Natural killer cell (primary cell): ENCODE results near the gene TMPRSS7. TPM values are rescaled to one million over a fixed set of nuclear protein-coding genes. Genes with fewer than 3 reads are reported as not detected.

Source experiments
- ATAC-seq, 3 donors: fragments of 150-1000 bp in 2 of 3; fragments of 200-7000 bp in 1 of 3; cut with Tn5 transposase; 1 replicate in 1 of 3; 2 replicates in 2 of 3; pipeline ENCODE4 v1.10.0; 2021; ENCODE audit warnings: mild to moderate bottlenecking in 2 of 3, moderate library complexity in 2 of 3
- DNase-seq, 2 donors: peaks; one replicate each; pipeline versions ENCODE4 v3.0.0 to v3.0.0-alpha.2; 2013 to 2021; ENCODE audit warnings: mixed read lengths in 1 of 2
- H3K27ac ChIP-seq: one replicate; pipeline ENCODE4 v1.5.1; 2013; ENCODE audit warnings: mild to moderate bottlenecking, low read length
- H3K27me3 ChIP-seq: one replicate; pipeline ENCODE4 v1.6.1; 2013; ENCODE audit warnings: low read length; ENCODE audit not compliant: control insufficient read depth, insufficient read depth
- H3K36me3 ChIP-seq: one replicate; pipeline ENCODE4 v1.6.1; 2013; ENCODE audit warnings: low read length; ENCODE audit not compliant: control insufficient read depth, insufficient read depth
- H3K4me1 ChIP-seq: one replicate; pipeline ENCODE4 v1.6.1; 2013; ENCODE audit warnings: low read length; ENCODE audit not compliant: control insufficient read depth, insufficient read depth
- H3K4me3 ChIP-seq: one replicate; pipeline ENCODE4 v1.5.1; 2013; ENCODE audit warnings: low read length
- H3K9me3 ChIP-seq: one replicate; pipeline ENCODE4 v1.6.1; 2013; ENCODE audit warnings: low read length; ENCODE audit not compliant: control insufficient read depth, insufficient read depth
- H3K27ac Mint-ChIP-seq, 2 donors: one replicate each; pipeline ENCODE4 v1.8.0; 2022; ENCODE audit warnings: mild to moderate bottlenecking in 2 of 2, mixed read lengths in 2 of 2, moderate library complexity in 1 of 2
- H3K27me3 Mint-ChIP-seq, 2 donors: one replicate each; pipeline ENCODE4 v1.8.0; 2022; ENCODE audit warnings: low read depth in 2 of 2, mixed read lengths in 2 of 2
- H3K36me3 Mint-ChIP-seq: one replicate; pipeline ENCODE4 v1.8.0; 2022; ENCODE audit warnings: mixed read lengths
- H3K4me1 Mint-ChIP-seq, 2 donors: one replicate each; pipeline ENCODE4 v1.8.0; 2022; ENCODE audit warnings: mixed read lengths in 2 of 2
- H3K4me3 Mint-ChIP-seq: one replicate; pipeline ENCODE4 v1.8.0; 2022; ENCODE audit warnings: mild to moderate bottlenecking, moderate library complexity, mixed read lengths
- H3K9me3 Mint-ChIP-seq, 2 donors: one replicate each; pipeline ENCODE4 v1.8.0; 2022; ENCODE audit warnings: mixed read lengths in 2 of 2
- WGBS: methylation state at CpG from one replicate; pipeline ENCODE4 v1.1.7; 2013; ENCODE audit warnings: missing lambda C conversion rate; ENCODE audit not compliant: insufficient coverage; 5-methylcytosine and 5-hydroxymethylcytosine counted together
- intact Hi-C: fragments of 100-400 bp; cut with micrococcal nuclease; formaldehyde crosslinking; loops from one replicate; pipeline ENCODE4 v1.14.2; 2022
- total RNA-seq, 4 donors: library from RNA; stranded (reverse); fragments of 120-200 nt in 1 of 4; gene quantifications; one replicate each; pipeline versions ENCODE4 v1.2.3 to v1.2.4, GENCODE V29; 2013 to 2022
- TF ChIP-seq, protein P1 (sequence below): fragments of 200-600 bp; IDR thresholded peaks from one replicate; pipeline ENCODE4 v1.8.0; 2022; ENCODE audit warnings: antibody characterized with exemption

Gene TMPRSS7
- total RNA-seq, 3 donors from 2014 or later (not counting 1 experiment from before 2014, with no cell fraction given) = not detected

DNA sequence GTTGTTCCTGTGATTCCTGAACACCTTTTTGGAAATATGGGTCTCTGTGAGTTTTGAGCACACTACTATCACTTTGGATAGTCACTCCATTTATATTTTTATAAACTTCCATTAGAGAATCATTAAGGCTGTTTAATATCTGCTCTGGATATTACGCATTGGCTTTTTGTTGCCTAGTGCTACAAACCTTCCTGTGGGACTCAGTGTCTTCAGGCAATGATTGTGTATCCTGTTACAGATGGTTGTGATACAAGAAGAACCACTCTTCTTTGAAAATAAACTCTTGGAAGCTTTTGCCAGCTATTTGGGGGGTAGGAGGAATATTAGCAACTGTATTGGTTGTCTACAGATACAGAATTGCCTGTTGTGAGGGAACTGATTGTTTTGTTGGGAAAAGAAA, 82.9 kb downstream of the TMPRSS7 start:
- H3K27me3 ChIP-seq = no peaks in the 10 kb centered on the region
- Mint-ChIP-seq H3K36me3 (no peaks in the 10 kb centered on the region), H3K4me3 (no peak overlapping the region), H3K9me3 (no peaks in the 10 kb centered on the region), H3K27me3 (peaks cover 0 to 2% of the 10 kb centered on the region in 2 donors), H3K27ac (no peak overlapping the region), H3K4me1 (peaks cover 26 to 30% of the 10 kb centered on the region in 2 donors)
- ATAC-seq = no peak
- DNase-seq = no peak
- H3K27ac ChIP-seq = no peak overlapping the region
- no peaks in the 10 kb centered on the region for H3K36me3 ChIP-seq
- peaks cover 17% of the 10 kb centered on the region for H3K4me1 ChIP-seq
- H3K9me3 ChIP-seq = no peaks in the 10 kb centered on the region
- TF ChIP-seq, protein P1, sequence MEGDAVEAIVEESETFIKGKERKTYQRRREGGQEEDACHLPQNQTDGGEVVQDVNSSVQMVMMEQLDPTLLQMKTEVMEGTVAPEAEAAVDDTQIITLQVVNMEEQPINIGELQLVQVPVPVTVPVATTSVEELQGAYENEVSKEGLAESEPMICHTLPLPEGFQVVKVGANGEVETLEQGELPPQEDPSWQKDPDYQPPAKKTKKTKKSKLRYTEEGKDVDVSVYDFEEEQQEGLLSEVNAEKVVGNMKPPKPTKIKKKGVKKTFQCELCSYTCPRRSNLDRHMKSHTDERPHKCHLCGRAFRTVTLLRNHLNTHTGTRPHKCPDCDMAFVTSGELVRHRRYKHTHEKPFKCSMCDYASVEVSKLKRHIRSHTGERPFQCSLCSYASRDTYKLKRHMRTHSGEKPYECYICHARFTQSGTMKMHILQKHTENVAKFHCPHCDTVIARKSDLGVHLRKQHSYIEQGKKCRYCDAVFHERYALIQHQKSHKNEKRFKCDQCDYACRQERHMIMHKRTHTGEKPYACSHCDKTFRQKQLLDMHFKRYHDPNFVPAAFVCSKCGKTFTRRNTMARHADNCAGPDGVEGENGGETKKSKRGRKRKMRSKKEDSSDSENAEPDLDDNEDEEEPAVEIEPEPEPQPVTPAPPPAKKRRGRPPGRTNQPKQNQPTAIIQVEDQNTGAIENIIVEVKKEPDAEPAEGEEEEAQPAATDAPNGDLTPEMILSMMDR = no peak
- no peak overlapping the region for H3K4me3 ChIP-seq
- intact Hi-C loops = no loop called here
- 100% methylated on average over 1 of the region's 1 CpG for WGBS

DNA sequence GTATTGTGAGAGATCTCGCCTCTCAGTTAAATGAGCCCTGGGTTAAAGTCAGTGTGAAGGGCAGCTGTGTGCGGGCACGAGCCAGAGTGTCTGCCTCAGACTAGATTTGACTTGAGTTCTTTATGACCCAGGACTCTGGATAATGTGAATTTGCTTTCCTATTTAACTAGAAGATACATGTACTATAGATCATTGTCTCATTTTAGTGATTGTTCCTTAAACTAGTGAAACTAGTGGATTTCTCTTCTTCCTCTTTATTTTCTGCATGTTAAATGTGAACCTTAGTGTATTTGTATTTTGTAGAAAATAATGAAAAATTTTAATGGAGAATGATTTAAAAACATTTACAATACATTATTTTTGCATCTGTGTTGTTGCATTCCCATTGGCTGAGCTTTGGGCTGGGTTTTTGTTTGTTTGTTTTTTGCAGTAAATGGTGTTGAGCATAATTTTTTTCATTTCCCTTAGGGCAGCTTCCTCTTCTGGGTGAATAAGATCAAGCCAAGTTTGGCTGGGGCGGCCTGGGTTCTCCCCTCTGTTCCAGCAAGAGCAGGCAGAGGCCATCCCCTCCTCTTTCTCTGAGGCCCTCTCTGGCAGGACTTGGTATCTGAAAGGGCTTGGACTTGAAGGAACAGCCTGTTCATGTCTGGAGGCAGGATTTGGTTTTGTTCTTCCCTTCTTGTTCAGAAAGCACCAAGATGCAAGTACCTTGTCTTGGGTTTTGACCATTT, 83.5 kb downstream of the TMPRSS7 start:
- ATAC-seq (peak in 1 of 3 donors; percentile 36), DNase-seq (no peak)
- WGBS = 89% methylated on average over 4 of the region's 4 CpGs
- Mint-ChIP-seq H3K4me3 (peak overlapping the region; percentile 4), H3K9me3 (no peaks in the 10 kb centered on the region), H3K27me3 (peaks cover 0 to 2% of the 10 kb centered on the region in 2 donors), H3K27ac (no peak overlapping the region), H3K36me3 (no peaks in the 10 kb centered on the region), H3K4me1 (peaks cover 26 to 30% of the 10 kb centered on the region in 2 donors)
- Histone ChIP-seq H3K36me3 (no peaks in the 10 kb centered on the region), H3K4me1 (peaks cover 17% of the 10 kb centered on the region), H3K4me3 (no peak overlapping the region), H3K27ac (peak overlapping the region; percentile 18), H3K9me3 (no peaks in the 10 kb centered on the region), H3K27me3 (no peaks in the 10 kb centered on the region)
- TF ChIP-seq, protein P1 = no peak
- intact Hi-C loops = no loop called here

DNA sequence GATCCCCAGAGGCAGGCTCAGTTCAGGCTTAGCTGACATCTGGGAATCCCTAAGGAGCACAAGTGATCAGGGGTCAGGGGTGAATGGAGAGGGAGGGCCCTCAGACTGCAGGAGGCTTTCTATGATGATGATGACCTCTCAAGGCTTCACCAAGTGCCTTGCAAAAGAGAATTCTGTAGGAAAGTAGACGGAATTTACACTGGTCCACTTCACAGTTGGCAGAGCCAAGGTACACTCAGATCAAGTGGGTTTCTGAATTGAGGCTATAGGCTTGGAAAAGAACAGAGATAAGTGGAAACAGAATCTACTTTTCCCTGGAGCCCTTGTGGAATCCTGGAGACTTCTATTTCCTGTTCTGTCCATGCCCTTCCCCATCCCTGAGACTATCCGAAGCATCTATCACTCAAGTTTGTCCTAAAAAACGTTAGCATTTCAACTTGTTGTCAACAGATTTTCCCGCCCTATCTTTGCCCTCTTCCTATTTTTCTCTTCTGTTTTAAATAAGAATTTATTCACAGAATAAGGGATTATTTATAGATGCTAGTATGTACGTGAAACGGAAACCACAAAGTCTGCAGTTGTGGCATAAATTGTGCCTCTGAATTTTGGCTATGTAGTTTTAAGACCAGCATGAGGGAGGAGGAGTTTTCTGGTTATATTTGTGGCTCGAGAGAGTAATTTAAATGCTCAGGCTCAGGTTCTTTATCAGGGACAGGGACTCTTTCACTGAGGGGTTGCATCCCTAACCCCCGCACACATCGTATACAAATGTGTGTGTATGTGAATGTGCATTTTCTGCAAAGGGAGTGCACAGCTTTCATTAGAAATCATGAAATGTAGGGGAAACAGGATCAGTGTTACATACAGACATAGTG, 85.7 kb downstream of the TMPRSS7 start:
- H3K27me3 Mint-ChIP-seq = peaks cover 0 to 2% of the 10 kb centered on the region in 2 donors
- no peak overlapping the region for H3K27ac Mint-ChIP-seq
- H3K36me3 Mint-ChIP-seq = no peaks in the 10 kb centered on the region
- no peak overlapping the region for H3K4me3 ChIP-seq
- H3K36me3 ChIP-seq = no peaks in the 10 kb centered on the region
- ATAC-seq = peak in 1 of 3 donors; percentile 58
- no peaks in the 10 kb centered on the region for H3K9me3 ChIP-seq
- H3K27me3 ChIP-seq = no peaks in the 10 kb centered on the region
- H3K4me1 ChIP-seq = peaks cover 12% of the 10 kb centered on the region
- 20% methylated on average over 8 of the region's 9 CpGs for WGBS
- TF ChIP-seq, protein P1 = no peak
- H3K4me1 Mint-ChIP-seq = peaks cover 26 to 30% of the 10 kb centered on the region in 2 donors
- no peaks in the 10 kb centered on the region for H3K9me3 Mint-ChIP-seq
- intact Hi-C loops = no loop called here
- peak in 1 of 2 donors; percentile 56 for DNase-seq
- H3K27ac ChIP-seq = no peak overlapping the region
- H3K4me3 Mint-ChIP-seq = no peak overlapping the region
